Mucosa of rectum (tissue), 2 donors: Measurements from ENCODE around the gene OR2T11.
"Not testable (repeated sequence)": the region's sequence is repeated elsewhere in the genome, so short reads cannot be mapped to it uniquely, and the experiment has no call there.

Experiments used
- H3K27ac ChIP-seq, 2 donors: one replicate each; pipeline ENCODE4 v1.7.0; 2013; ENCODE audit warnings: inconsistent platforms in 2 of 2, low read depth in 2 of 2, low read length in 2 of 2
- H3K27me3 ChIP-seq, 2 donors: one replicate each; pipeline ENCODE4 v1.7.0; 2013; ENCODE audit warnings: low read length in 2 of 2; ENCODE audit not compliant: control insufficient read depth in 2 of 2, insufficient read depth in 2 of 2
- H3K36me3 ChIP-seq, 2 donors: one replicate each; pipeline ENCODE4 v1.7.0; 2013; ENCODE audit warnings: low read length in 2 of 2; ENCODE audit not compliant: control insufficient read depth in 2 of 2, insufficient read depth in 2 of 2
- H3K4me1 ChIP-seq, 2 donors: one replicate each; pipeline ENCODE4 v1.7.0; 2013; ENCODE audit warnings: low read length in 2 of 2, mild to moderate bottlenecking in 1 of 2; ENCODE audit not compliant: control insufficient read depth in 2 of 2, insufficient read depth in 2 of 2
- H3K4me3 ChIP-seq, 2 donors: one replicate each; pipeline ENCODE4 v1.7.0; 2013; ENCODE audit warnings: low read length in 2 of 2
- H3K9ac ChIP-seq, 2 donors: one replicate each; pipeline ENCODE4 v1.7.0; 2013; ENCODE audit warnings: low read length in 2 of 2, low read depth in 1 of 2, mild to moderate bottlenecking in 1 of 2
- H3K9me3 ChIP-seq, 2 donors: one replicate each; pipeline ENCODE4 v1.7.0; 2013; ENCODE audit warnings: low read length in 2 of 2; ENCODE audit not compliant: control insufficient read depth in 2 of 2
- donor health status: healthy.
- donor health status: Normal muscosa, but diverticular disease.

OR2T11 gene

GRCh38 chr1:248640906-248641305, 6.0 kb upstream of the OR2T11 start:
- not testable (repeated sequence) for H3K9ac ChIP-seq, H3K4me1 ChIP-seq, H3K27me3 ChIP-seq, H3K36me3 ChIP-seq, H3K27ac ChIP-seq, H3K4me3 ChIP-seq, H3K9me3 ChIP-seq

DNA sequence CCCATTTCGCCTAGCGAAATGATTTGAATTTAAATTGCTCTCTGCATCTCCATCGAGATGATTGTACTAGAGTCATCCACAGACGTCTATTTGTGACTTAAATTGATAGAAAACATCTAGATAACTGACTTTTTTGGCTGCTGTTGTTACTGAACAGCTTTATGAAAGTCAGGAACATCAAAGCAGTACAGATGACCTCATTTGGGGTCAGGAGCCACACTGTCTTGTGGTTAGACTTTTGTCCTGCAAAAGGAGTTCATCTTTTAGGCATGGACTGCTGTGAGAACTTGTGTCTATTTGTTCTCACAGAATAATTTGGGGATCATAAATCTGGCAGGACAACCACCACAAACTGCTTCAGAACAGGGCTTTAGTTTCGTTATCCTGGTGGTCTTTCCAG, 4.8 kb upstream of the OR2T11 start:
- H3K4me3 ChIP-seq, H3K27ac ChIP-seq, H3K9me3 ChIP-seq, H3K27me3 ChIP-seq, H3K9ac ChIP-seq, H3K36me3 ChIP-seq, H3K4me1 ChIP-seq: not testable (repeated sequence)

DNA sequence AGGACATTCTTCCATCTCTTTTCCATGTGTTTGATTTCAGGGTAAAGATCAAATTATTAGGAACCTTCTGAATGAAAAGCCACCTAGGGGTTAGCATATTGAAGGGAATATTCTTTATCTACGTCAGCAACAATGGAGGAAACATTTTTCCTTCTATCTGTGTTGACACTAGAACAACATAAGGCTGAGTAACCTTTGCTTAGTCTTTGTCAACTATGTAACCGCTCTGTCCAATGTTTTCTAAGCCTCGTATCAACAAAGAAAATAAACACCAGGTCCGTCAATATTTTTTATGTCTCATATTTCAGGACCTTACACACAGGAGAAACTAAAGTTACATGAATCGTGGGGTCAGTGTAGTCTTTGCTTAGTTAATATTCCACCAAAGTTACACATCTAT, 1.7 kb upstream of the OR2T11 start:
- not testable (repeated sequence) for H3K9me3 ChIP-seq, H3K9ac ChIP-seq, H3K27me3 ChIP-seq, H3K4me1 ChIP-seq, H3K36me3 ChIP-seq, H3K4me3 ChIP-seq, H3K27ac ChIP-seq

- H3K4me1 ChIP-seq: peaks cover 0 to 3% of the 10 kb centered on the region in 2 donors
- H3K4me3 ChIP-seq: no peak overlapping the region
- H3K27me3 ChIP-seq: no peaks in the 10 kb centered on the region
- no peak overlapping the region for H3K27ac ChIP-seq
- no peaks in the 10 kb centered on the region for H3K36me3 ChIP-seq
- H3K9me3 ChIP-seq: no peaks in the 10 kb centered on the region
- H3K9ac ChIP-seq: no peak overlapping the region
These were observed 3.4 kb downstream of the OR2T11 start for GRCh38 chr1:248631354-248632008.

DNA sequence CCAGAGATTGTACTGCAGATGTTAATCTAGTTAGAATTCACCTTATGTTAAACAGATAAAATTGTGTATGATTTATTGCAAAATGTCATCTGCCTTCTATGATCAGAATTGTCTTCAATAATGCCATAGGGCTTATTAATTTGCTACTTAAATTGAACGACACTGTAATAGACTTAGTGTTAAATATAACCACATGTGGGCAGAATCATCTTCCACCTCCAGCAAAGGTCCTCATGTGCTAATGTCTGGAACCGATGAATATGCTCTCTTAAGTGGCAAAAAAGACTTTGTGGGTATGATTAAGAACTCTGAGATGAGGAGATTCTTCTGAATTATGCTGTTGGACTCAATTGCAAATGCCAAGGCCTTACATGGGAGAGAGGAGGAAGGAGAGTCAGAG, 4.3 kb downstream of the OR2T11 start:
- no peaks in the 10 kb centered on the region for H3K36me3 ChIP-seq
- no peak overlapping the region for H3K9ac ChIP-seq
- H3K27me3 ChIP-seq: no peaks in the 10 kb centered on the region
- no peaks in the 10 kb centered on the region for H3K9me3 ChIP-seq
- H3K27ac ChIP-seq: no peak overlapping the region
- H3K4me1 ChIP-seq: peaks cover 0 to 3% of the 10 kb centered on the region in 2 donors
- H3K4me3 ChIP-seq: no peak overlapping the region

GRCh38 chr1:248627971-248628844, 6.7 kb downstream of the OR2T11 start:
- H3K27ac ChIP-seq: no peak overlapping the region
- H3K9ac ChIP-seq: no peak overlapping the region
- H3K27me3 ChIP-seq: no peaks in the 10 kb centered on the region
- no peaks in the 10 kb centered on the region for H3K9me3 ChIP-seq
- H3K4me3 ChIP-seq: no peak overlapping the region
- H3K36me3 ChIP-seq: no peaks in the 10 kb centered on the region
- H3K4me1 ChIP-seq: peaks cover 0 to 3% of the 10 kb centered on the region in 2 donors

DNA sequence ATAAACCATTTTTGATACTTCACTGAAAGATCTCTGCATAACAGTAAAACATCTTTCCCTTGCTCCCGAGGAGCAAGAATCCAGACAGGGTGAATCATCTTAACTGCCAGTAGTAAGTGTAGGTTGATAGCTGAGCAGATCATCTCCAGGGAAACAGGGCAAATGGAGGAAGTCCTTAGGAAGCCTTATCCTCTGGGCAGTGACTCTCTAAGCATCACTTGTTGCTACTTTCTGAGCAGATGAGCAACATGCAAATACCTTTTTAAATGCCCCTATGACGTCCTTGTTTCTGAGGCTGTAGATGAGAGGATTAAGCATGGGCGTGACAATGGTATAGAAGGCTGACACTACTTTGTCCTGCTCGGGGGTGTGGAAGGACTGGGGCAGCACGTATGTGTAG, 8.9 kb downstream of the OR2T11 start:
- H3K27me3 ChIP-seq: no peaks in the 10 kb centered on the region
- no peak overlapping the region for H3K27ac ChIP-seq
- no peaks in the 10 kb centered on the region for H3K36me3 ChIP-seq
- no peak overlapping the region for H3K4me3 ChIP-seq
- no peak overlapping the region for H3K9ac ChIP-seq
- peaks cover 0 to under 1% of the 10 kb centered on the region in 2 donors for H3K4me1 ChIP-seq
- H3K9me3 ChIP-seq: no peaks in the 10 kb centered on the region

DNA sequence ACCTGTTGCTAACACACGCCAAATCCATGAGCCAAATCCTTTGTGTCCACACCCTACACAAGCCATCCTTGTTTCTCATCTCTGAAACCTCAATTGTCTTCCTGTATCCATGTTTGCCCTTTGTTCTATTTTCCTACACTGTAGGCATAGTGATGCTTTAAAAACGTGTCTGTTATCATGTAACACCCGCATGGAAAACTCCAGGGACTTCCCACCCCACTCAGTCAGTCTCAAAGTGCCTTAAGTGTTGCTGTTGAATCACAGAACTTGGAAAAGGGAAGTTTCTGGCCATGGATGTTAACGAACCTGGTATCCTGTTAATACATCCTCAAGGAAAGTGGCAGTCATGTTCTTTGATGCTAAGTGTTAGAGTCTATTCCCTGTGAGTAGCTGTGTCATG, 9.7 kb downstream of the OR2T11 start:
- Histone ChIP-seq H3K9ac (no peak overlapping the region), H3K4me3 (no peak overlapping the region), H3K36me3 (no peaks in the 10 kb centered on the region), H3K27me3 (no peaks in the 10 kb centered on the region), H3K9me3 (no peaks in the 10 kb centered on the region), H3K27ac (no peak overlapping the region), H3K4me1 (no peaks in the 10 kb centered on the region)

DNA sequence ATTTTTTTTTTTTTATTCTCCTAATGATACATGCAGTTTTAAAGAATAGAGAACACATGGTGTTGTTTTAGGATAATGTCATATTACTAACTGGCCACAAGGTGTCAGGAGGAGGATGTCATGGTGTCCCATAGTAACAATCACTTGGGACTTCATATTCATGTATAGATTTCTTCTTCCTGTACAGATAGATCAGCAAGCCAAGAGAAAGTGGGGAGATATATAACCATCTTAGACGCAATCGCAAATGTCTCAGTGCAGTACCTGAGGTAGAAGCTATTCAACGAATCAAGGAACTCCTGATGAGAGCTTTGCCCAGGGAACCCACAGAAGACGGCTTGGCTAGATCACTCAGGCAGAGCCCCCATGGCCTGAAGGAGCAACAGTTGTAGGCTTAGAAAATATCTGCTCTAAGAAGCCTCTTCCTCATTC, 12.3 kb downstream of the OR2T11 start:
- H3K36me3 ChIP-seq: no peaks in the 10 kb centered on the region
- no peak overlapping the region for H3K9ac ChIP-seq
- H3K9me3 ChIP-seq: no peaks in the 10 kb centered on the region
- H3K4me1 ChIP-seq: no peaks in the 10 kb centered on the region
- no peaks in the 10 kb centered on the region for H3K27me3 ChIP-seq
- H3K27ac ChIP-seq: no peak overlapping the region
- no peak overlapping the region for H3K4me3 ChIP-seq

GRCh38 chr1:248621770-248622169, 13.1 kb downstream of the OR2T11 start:
- Histone ChIP-seq H3K9ac (no peak overlapping the region), H3K27me3 (no peaks in the 10 kb centered on the region), H3K4me3 (no peak overlapping the region), H3K9me3 (no peaks in the 10 kb centered on the region), H3K36me3 (no peaks in the 10 kb centered on the region), H3K4me1 (no peaks in the 10 kb centered on the region), H3K27ac (no peak overlapping the region)
